Measurements from ENCODE around the gene C14orf132.

The C14orf132 gene

DNA sequence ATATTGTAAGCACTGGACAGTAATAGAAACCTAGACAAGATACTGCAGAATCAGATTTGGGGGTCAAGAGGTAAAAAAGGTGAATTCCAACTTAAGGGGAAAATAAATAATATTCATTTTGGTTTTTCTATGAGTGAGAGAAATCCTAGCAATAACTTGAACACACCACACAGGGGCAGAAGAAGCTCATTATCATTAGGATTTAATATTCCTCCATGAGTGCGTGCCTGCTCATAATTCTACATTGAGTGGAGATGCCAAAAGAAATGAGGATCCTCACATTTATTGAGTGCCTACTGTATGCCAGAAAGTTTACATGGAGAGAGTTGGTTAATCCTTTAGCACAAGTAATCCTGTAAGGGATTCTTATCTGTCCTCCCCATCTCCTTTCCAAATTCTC lies 40.5 kb upstream of the C14orf132 start:
- H3K27me3 ChIP-seq (ENCODE audit: insufficient read depth, low read length), result no peaks in the 10 kb centered on the region
- H3K4me3 ChIP-seq (ENCODE audit: low read depth, low read length, poor library complexity, severe bottlenecking), result no peak overlapping the region
- no peak for TF ChIP-seq EZH2 (IDR thresholded peaks at IDR 0.05; ENCODE audit: borderline replicate concordance, low read length)
- TF ChIP-seq, protein P1, sequence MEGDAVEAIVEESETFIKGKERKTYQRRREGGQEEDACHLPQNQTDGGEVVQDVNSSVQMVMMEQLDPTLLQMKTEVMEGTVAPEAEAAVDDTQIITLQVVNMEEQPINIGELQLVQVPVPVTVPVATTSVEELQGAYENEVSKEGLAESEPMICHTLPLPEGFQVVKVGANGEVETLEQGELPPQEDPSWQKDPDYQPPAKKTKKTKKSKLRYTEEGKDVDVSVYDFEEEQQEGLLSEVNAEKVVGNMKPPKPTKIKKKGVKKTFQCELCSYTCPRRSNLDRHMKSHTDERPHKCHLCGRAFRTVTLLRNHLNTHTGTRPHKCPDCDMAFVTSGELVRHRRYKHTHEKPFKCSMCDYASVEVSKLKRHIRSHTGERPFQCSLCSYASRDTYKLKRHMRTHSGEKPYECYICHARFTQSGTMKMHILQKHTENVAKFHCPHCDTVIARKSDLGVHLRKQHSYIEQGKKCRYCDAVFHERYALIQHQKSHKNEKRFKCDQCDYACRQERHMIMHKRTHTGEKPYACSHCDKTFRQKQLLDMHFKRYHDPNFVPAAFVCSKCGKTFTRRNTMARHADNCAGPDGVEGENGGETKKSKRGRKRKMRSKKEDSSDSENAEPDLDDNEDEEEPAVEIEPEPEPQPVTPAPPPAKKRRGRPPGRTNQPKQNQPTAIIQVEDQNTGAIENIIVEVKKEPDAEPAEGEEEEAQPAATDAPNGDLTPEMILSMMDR (IDR thresholded peaks at IDR 0.05; ENCODE audit: low read length), result peak; percentile 44; the same call in 1 of the 2 replicates
- no peak overlapping the region for H3K27ac ChIP-seq (ENCODE audit: low read depth, low read length, poor library complexity, severe bottlenecking)
- no peaks in the 10 kb centered on the region for H4K20me1 ChIP-seq (ENCODE audit: insufficient read depth, low read length)
- H2AFZ ChIP-seq (ENCODE audit: low read length), result no peak overlapping the region
- no peak overlapping the region for H3K4me2 ChIP-seq (ENCODE audit: low read length)
- H3K9me3 ChIP-seq (ENCODE audit: low read length), result no peaks in the 10 kb centered on the region
- no peaks in the 10 kb centered on the region for H3K4me1 ChIP-seq (ENCODE audit: insufficient read depth, low read length, severe bottlenecking)
- no peaks in the 10 kb centered on the region for H3K79me2 ChIP-seq (ENCODE audit: insufficient read depth, low read length)
- H3K36me3 ChIP-seq (ENCODE audit: insufficient read depth, low read length), result no peaks in the 10 kb centered on the region
- H3K9ac ChIP-seq (ENCODE audit: low read length), result no peak overlapping the region
- no peaks in the 10 kb centered on the region for H3K9me2 ChIP-seq (ENCODE audit: low read depth, low read length)
- H3F3A ChIP-seq (ENCODE audit: insufficient read depth, low read length), result no peaks in the 10 kb centered on the region

DNA sequence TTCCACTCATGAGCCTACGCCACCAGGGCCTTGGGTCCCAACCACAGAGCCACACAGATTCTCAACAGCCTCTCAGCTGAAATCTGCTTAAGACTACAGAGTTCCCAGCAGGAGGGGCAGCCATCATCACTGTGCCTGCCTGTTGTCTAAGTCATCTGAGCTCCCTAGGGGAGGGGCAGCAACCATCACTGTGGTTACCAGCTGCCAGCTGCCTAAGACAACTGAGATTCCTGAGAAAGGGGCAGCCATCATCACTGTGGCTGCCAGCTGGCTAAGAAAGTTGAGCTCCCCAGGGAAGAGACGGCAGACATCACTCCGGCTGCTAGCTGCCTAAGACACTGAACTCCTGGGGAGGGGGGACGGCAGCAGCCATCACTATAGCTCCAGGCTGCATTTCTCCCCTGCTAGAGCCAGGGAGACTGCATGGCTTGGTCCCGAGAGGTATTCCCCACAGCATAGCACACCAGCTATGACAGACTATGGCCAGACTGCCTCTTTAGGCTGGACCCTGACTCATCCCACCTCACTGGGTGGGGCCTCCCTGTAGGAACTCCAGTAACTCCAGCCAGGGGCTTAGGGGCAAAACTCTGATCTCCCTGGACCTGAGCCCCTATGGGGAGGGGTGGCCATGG lies 37.2 kb upstream of the C14orf132 start:
- TF ChIP-seq, protein P1 (IDR thresholded peaks at IDR 0.05; ENCODE audit: low read length), result no peak
- TF ChIP-seq EZH2 (IDR thresholded peaks at IDR 0.05; ENCODE audit: borderline replicate concordance, low read length), result no peak
- H2AFZ ChIP-seq (ENCODE audit: low read length), result no peak overlapping the region
- H3K4me1 ChIP-seq (ENCODE audit: insufficient read depth, low read length, severe bottlenecking), result no peaks in the 10 kb centered on the region
- H3K27me3 ChIP-seq (ENCODE audit: insufficient read depth, low read length), result no peaks in the 10 kb centered on the region
- no peaks in the 10 kb centered on the region for H3K9me3 ChIP-seq (ENCODE audit: low read length)
- no peaks in the 10 kb centered on the region for H3K9me2 ChIP-seq (ENCODE audit: low read depth, low read length)
- H3K4me2 ChIP-seq (ENCODE audit: low read length), result no peak overlapping the region
- no peak overlapping the region for H3K4me3 ChIP-seq (ENCODE audit: low read depth, low read length, poor library complexity, severe bottlenecking)
- no peaks in the 10 kb centered on the region for H3F3A ChIP-seq (ENCODE audit: insufficient read depth, low read length)
- no peaks in the 10 kb centered on the region for H4K20me1 ChIP-seq (ENCODE audit: insufficient read depth, low read length)
- H3K9ac ChIP-seq (ENCODE audit: low read length), result no peak overlapping the region
- H3K36me3 ChIP-seq (ENCODE audit: insufficient read depth, low read length), result no peaks in the 10 kb centered on the region
- no peak overlapping the region for H3K27ac ChIP-seq (ENCODE audit: low read depth, low read length, poor library complexity, severe bottlenecking)
- H3K79me2 ChIP-seq (ENCODE audit: insufficient read depth, low read length), result no peaks in the 10 kb centered on the region

DNA sequence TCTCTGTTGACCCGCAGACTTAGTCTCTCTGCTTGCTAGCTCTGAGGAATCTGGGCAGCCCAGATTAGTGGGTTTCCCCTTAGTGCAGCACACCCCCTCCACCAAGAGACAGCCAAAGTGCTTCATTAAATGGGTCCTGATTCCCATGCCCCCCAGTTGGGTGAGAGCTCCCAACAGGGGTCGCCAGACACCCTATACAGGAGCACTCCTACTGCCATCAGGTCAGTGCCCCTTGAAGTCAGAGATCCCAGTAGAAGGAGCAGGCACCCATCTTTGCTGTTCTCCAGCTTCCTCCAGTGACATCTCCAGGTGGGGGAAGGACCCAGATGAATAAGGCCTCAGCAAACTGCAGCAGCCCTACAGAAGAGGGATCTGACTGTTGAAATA lies 36.7 kb upstream of the C14orf132 start:
- no peaks in the 10 kb centered on the region for H3K36me3 ChIP-seq (ENCODE audit: insufficient read depth, low read length)
- H2AFZ ChIP-seq (ENCODE audit: low read length), result no peak overlapping the region
- H3K4me3 ChIP-seq (ENCODE audit: low read depth, low read length, poor library complexity, severe bottlenecking), result no peak overlapping the region
- TF ChIP-seq EZH2 (IDR thresholded peaks at IDR 0.05; ENCODE audit: borderline replicate concordance, low read length), result no peak
- TF ChIP-seq, protein P1 (IDR thresholded peaks at IDR 0.05; ENCODE audit: low read length), result peak; percentile 23; the same call in 1 of the 2 replicates
- no peak overlapping the region for H3K4me2 ChIP-seq (ENCODE audit: low read length)
- H3K27me3 ChIP-seq (ENCODE audit: insufficient read depth, low read length), result no peaks in the 10 kb centered on the region
- H3K4me1 ChIP-seq (ENCODE audit: insufficient read depth, low read length, severe bottlenecking), result no peaks in the 10 kb centered on the region
- no peaks in the 10 kb centered on the region for H3F3A ChIP-seq (ENCODE audit: insufficient read depth, low read length)
- no peaks in the 10 kb centered on the region for H3K9me2 ChIP-seq (ENCODE audit: low read depth, low read length)
- H3K9ac ChIP-seq (ENCODE audit: low read length), result no peak overlapping the region
- no peaks in the 10 kb centered on the region for H3K79me2 ChIP-seq (ENCODE audit: insufficient read depth, low read length)
- no peak overlapping the region for H3K27ac ChIP-seq (ENCODE audit: low read depth, low read length, poor library complexity, severe bottlenecking)
- no peaks in the 10 kb centered on the region for H4K20me1 ChIP-seq (ENCODE audit: insufficient read depth, low read length)
- H3K9me3 ChIP-seq (ENCODE audit: low read length), result no peaks in the 10 kb centered on the region
